ENCODE data around the gene SFSWAP. TPM values are rescaled to one million over a fixed set of nuclear protein-coding genes. Genes with fewer than 3 reads are reported as not detected.

SFSWAP gene
- total RNA-seq, 1 donor from 2014 or later = 63.0 TPM

Other genes starting within 250 kb of the SFSWAP start
- gene MMP17, start 117.3 kb downstream of the SFSWAP start, total RNA-seq = 0.64 and 0.66 TPM in 2 replicates
- gene ULK1, start 183.5 kb downstream of the SFSWAP start, total RNA-seq = 30.8 and 36.0 TPM in 2 replicates
- 61.4 and 62.7 TPM in 2 replicates for gene PUS1, start 218.2 kb downstream of the SFSWAP start, total RNA-seq
- 58.8 and 59.7 TPM in 2 replicates for gene EP400, start 238.9 kb downstream of the SFSWAP start, total RNA-seq

All from T-helper 1 cell treated with Interleukin-12 subunit alpha and Interleukin-12 subunit beta and Interleukin-4 antibody, amounts not matched to agents 30 ng/mL and 1 ng/mL, for 36 hours (primary cell).